H1 (cell line): ENCODE data around the gene SPEF2. TPM values are rescaled to one million over a fixed set of nuclear protein-coding genes. Genes with fewer than 3 reads are reported as not detected.

Experiments
- CTCF ChIA-PET: fragments of 300-600 bp; sonication (Branson Sonifier 250); formaldehyde crosslinking; loops from one replicate; lab custom pipeline; 2021; ENCODE audit not compliant: partially characterized antibody; lab: Charles Lee
- POLR2A ChIA-PET: fragments of 300-600 bp; sonication (Branson Sonifier 250); formaldehyde crosslinking; loops from one replicate; lab custom pipeline; 2021; ENCODE audit warnings: inconsistent platforms; ENCODE audit not compliant: partially characterized antibody; lab: Charles Lee
- DNase-seq, 2 experiments: peaks; one replicate each; pipeline versions ENCODE4 v3.0.0 to v3.0.0-alpha.2; 2010 to 2022; ENCODE audit warnings: low spot score in 2 of 2, low read depth in 1 of 2, mixed read lengths in 1 of 2
- FAIRE-seq: peaks from 2 replicates; lab custom pipeline; 2011; peaks lifted over from hg19 to GRCh38; lab: Jason Lieb, UNC
- H2AFZ ChIP-seq: 2 replicates; pipeline ENCODE4 v1.8.1; 2012; ENCODE audit warnings: low read length, inconsistent platforms
- H2AK5ac ChIP-seq: 2 replicates; pipeline ENCODE4 v1.6.1; 2013; ENCODE audit warnings: low read depth, low read length
- H2BK120ac ChIP-seq: replicated peaks from 2 replicates; pipeline ENCODE3; 2013; ENCODE audit warnings: low read depth, low read length, inconsistent platforms
- H2BK12ac ChIP-seq: 2 replicates; pipeline ENCODE4 v1.6.1; 2013; ENCODE audit warnings: low read depth, low read length
- H2BK15ac ChIP-seq: 2 replicates; pipeline ENCODE4 v1.6.1; 2013; ENCODE audit warnings: low read length
- H2BK20ac ChIP-seq: 2 replicates; pipeline ENCODE4 v1.6.1; 2013; ENCODE audit warnings: low read length
- H2BK5ac ChIP-seq: 2 replicates; pipeline ENCODE4 v1.6.1; 2013; ENCODE audit warnings: low read depth, low read length
- H3K14ac ChIP-seq: 2 replicates; pipeline ENCODE4 v1.6.1; 2013; ENCODE audit warnings: inconsistent platforms; ENCODE audit not compliant: insufficient read length
- H3K18ac ChIP-seq: 2 replicates; pipeline ENCODE4 v1.6.1; 2013; ENCODE audit warnings: low read length; ENCODE audit errors: extremely low read depth
- H3K23ac ChIP-seq: 2 replicates; pipeline ENCODE4 v1.6.1; 2013; ENCODE audit warnings: inconsistent platforms; ENCODE audit not compliant: insufficient read length
- H3K23me2 ChIP-seq: 2 replicates; pipeline ENCODE4 v1.6.1; 2013; ENCODE audit warnings: low read depth, low read length
- H3K27ac ChIP-seq: 2 replicates; pipeline ENCODE4 v1.6.1; 2011; ENCODE audit warnings: low read depth, low read length, inconsistent platforms
- H3K27me3 ChIP-seq, 4 experiments: replicated peaks in 1 of 4; 1 replicate in 1 of 4; 2 replicates in 3 of 4; pipeline versions ENCODE4 v1.6.1 to v1.8.1; 2011 to 2013; ENCODE audit warnings: low read length in 3 of 4, mild to moderate bottlenecking in 3 of 4, inconsistent platforms in 2 of 4, mixed read lengths in 2 of 4, moderate library complexity in 1 of 4; ENCODE audit not compliant: control insufficient read depth in 3 of 4, insufficient read depth in 3 of 4; ENCODE audit errors: extremely low read depth in 1 of 4
- H3K36me3 ChIP-seq, 4 experiments: 2 replicates each; pipeline versions ENCODE4 v1.6.1 to v1.8.1; 2011 to 2013; ENCODE audit warnings: mild to moderate bottlenecking in 4 of 4, low read length in 3 of 4, moderate library complexity in 2 of 4, control low read depth in 1 of 4, inconsistent platforms in 1 of 4; ENCODE audit not compliant: insufficient read depth in 4 of 4, control insufficient read depth in 2 of 4
- H3K4ac ChIP-seq: replicated peaks from 2 replicates; pipeline ENCODE3; 2013; ENCODE audit warnings: low read length, low read depth, mixed read lengths, inconsistent platforms; ENCODE audit not compliant: insufficient read length
- H3K4me1 ChIP-seq, 4 experiments: replicated peaks in 1 of 4; 1 replicate in 1 of 4; 2 replicates in 3 of 4; pipeline versions ENCODE4 v1.6.1 to v1.8.1; 2011 to 2013; ENCODE audit warnings: low read length in 3 of 4, inconsistent platforms in 2 of 4, mixed read lengths in 1 of 4; ENCODE audit not compliant: insufficient read depth in 4 of 4, control insufficient read depth in 3 of 4
- H3K4me2 ChIP-seq, 2 experiments: 2 replicates each; pipeline versions ENCODE4 v1.6.1 to v1.8.1; 2011 to 2013; ENCODE audit warnings: low read depth in 2 of 2, low read length in 2 of 2, control low read depth in 1 of 2, inconsistent platforms in 1 of 2, mild to moderate bottlenecking in 1 of 2; ENCODE audit not compliant: insufficient read depth in 1 of 2
- H3K4me3 ChIP-seq, 4 experiments: fragments of 200-600, 300-600 bp in 1 of 4; sonication (generic), shearing (Covaris generic), sonication (Bioruptor Twin) in 1 of 4; 2 replicates each; pipeline versions ENCODE4 v1.5.1 to v1.8.1; 2011 to 2016; ENCODE audit warnings: low read length in 4 of 4, low read depth in 3 of 4, control low read depth in 2 of 4, inconsistent platforms in 2 of 4, mild to moderate bottlenecking in 2 of 4, mixed read lengths in 1 of 4, moderate library complexity in 1 of 4; ENCODE audit not compliant: insufficient read depth in 2 of 4; ENCODE audit errors: extremely low read depth in 1 of 4
- H3K56ac ChIP-seq: replicated peaks from 2 replicates; pipeline ENCODE3; 2013; ENCODE audit warnings: low read depth, mild to moderate bottlenecking, mixed read lengths, low read length, inconsistent platforms; ENCODE audit not compliant: insufficient read length
- H3K79me1 ChIP-seq: 2 replicates; pipeline ENCODE4 v1.6.1; 2013; ENCODE audit warnings: low read depth, low read length, control low read depth
- H3K79me2 ChIP-seq, 2 experiments: 2 replicates each; pipeline versions ENCODE4 v1.6.1 to v1.8.1; 2012 to 2013; ENCODE audit warnings: low read length in 2 of 2, mild to moderate bottlenecking in 2 of 2, inconsistent platforms in 1 of 2; ENCODE audit not compliant: insufficient read depth in 2 of 2, control insufficient read depth in 1 of 2
- H3K9ac ChIP-seq, 4 experiments: replicated peaks in 1 of 4; 1 replicate in 1 of 4; 2 replicates in 3 of 4; pipeline versions ENCODE4 v1.6.1 to v1.8.1; 2011 to 2013; ENCODE audit warnings: low read depth in 3 of 4, low read length in 3 of 4, control low read depth in 2 of 4, mild to moderate bottlenecking in 2 of 4, moderate library complexity in 2 of 4, inconsistent platforms in 1 of 4; ENCODE audit errors: extremely low read depth in 1 of 4
- H3K9me3 ChIP-seq, 2 experiments: 2 replicates each; pipeline versions ENCODE4 v1.6.1 to v1.8.1; 2012 to 2013; ENCODE audit warnings: mild to moderate bottlenecking in 2 of 2, moderate library complexity in 2 of 2, control low read depth in 1 of 2, inconsistent platforms in 1 of 2, low read depth in 1 of 2, low read length in 1 of 2, mixed read lengths in 1 of 2; ENCODE audit not compliant: insufficient read depth in 2 of 2
- H4K20me1 ChIP-seq, 2 experiments: replicated peaks in 1 of 2; 2 replicates each; pipeline versions ENCODE3 to v1.8.1; 2011 to 2013; ENCODE audit warnings: inconsistent platforms in 2 of 2, low read length in 2 of 2, mild to moderate bottlenecking in 1 of 2; ENCODE audit not compliant: insufficient read depth in 2 of 2, control insufficient read depth in 1 of 2
- H4K5ac ChIP-seq: 2 replicates; pipeline ENCODE4 v1.6.1; 2013; ENCODE audit warnings: low read length, low read depth, mixed read lengths, inconsistent platforms; ENCODE audit not compliant: insufficient read length
- H4K8ac ChIP-seq: 2 replicates; pipeline ENCODE4 v1.8.0; 2013; ENCODE audit warnings: mild to moderate bottlenecking, moderate library complexity, low read length, inconsistent platforms; ENCODE audit not compliant: insufficient read depth; ENCODE audit errors: extremely low read depth
- H4K91ac ChIP-seq: replicated peaks from 2 replicates; pipeline ENCODE3; 2013; ENCODE audit warnings: low read length, mixed read lengths, inconsistent platforms; ENCODE audit not compliant: insufficient read length
- ATF2 ChIP-seq: IDR thresholded peaks from 2 replicates; pipeline ENCODE4 v1.6.1; 2012; ENCODE audit warnings: low read length, inconsistent platforms
- ATF3 ChIP-seq: IDR thresholded peaks from 2 replicates; pipeline ENCODE4 v1.6.1; 2011; ENCODE audit warnings: low read depth, mild to moderate bottlenecking, low read length; ENCODE audit not compliant: insufficient read depth
- GABPA ChIP-seq: IDR thresholded peaks from 2 replicates; pipeline ENCODE4 v1.6.1; 2011; ENCODE audit warnings: mild to moderate bottlenecking, low read length, moderate library complexity, borderline replicate concordance; ENCODE audit not compliant: insufficient read depth
- GTF2F1 ChIP-seq: IDR thresholded peaks from 2 replicates; pipeline ENCODE4 v1.6.1; 2012; ENCODE audit warnings: low read depth, low read length, improper control_type of control experiment, borderline replicate concordance
- RNF2 ChIP-seq: fragments of 200-900, 300-1000 bp; sonication (generic); IDR thresholded peaks from 2 replicates; pipeline ENCODE4 v1.7.1; 2016; ENCODE audit warnings: borderline replicate concordance, low read depth, mild to moderate bottlenecking, antibody characterized with exemption, low read length; ENCODE audit not compliant: poor library complexity, severe bottlenecking; ENCODE audit errors: missing control alignments
- ZNF274 ChIP-seq: IDR thresholded peaks from 2 replicates; pipeline ENCODE4 v1.7.0; 2012; ENCODE audit warnings: low read length, borderline replicate concordance; ENCODE audit errors: extremely low read depth
- WGBS, 2 experiments: shearing (Covaris generic) in 1 of 2; methylation state at CpG; one replicate each; pipeline versions ENCODE4 v1.1.6 to v1.1.7; 2013 to 2015; ENCODE audit warnings: low lambda C conversion rate in 2 of 2, mixed read lengths in 2 of 2, inconsistent platforms in 1 of 2, low coverage in 1 of 2, missing lambda C conversion rate in 1 of 2; ENCODE audit not compliant: insufficient replicate concordance in 2 of 2, insufficient coverage in 1 of 2, insufficient read length in 1 of 2; ENCODE audit errors: extremely low coverage in 1 of 2, missing lambda C conversion rate in 1 of 2; 5-methylcytosine and 5-hydroxymethylcytosine counted together
- polyA plus RNA-seq, 7 experiments: library from polyadenylated mRNA; depleted of rRNA in 3 of 7; stranded (reverse) in 5 of 7; unstranded in 2 of 7; fragments of >200 nt in 5 of 7; fragments of 200-250 nt in 2 of 7; gene quantifications; 1 replicate in 5 of 7; 2 replicates in 1 of 7; 4 replicates in 1 of 7; pipeline versions ENCODE4 v1.2.1 to v1.2.3, GENCODE V29; 2011 to 2013; ENCODE audit warnings: missing spikeins in 2 of 7, mixed read lengths in 2 of 7
- total RNA-seq: library from RNA; stranded (reverse); fragmentation: NEBNext Ultra II Directional; extraction: Animal tissue kit (Norgen Biotek cat#: 25700); gene quantifications from 2 replicates; pipeline ENCODE4 v1.2.1, GENCODE V29; 2021

The SPEF2 gene
- total and polyA plus RNA-seq, 2 of the 8 experiments (the other 6 are each of a cell fraction or from before 2014, with no cell fraction given): 0.14 to 0.73 TPM

GRCh38 chr5:35622974-35623373 lies 5.3 kb downstream of the SPEF2 start:
- H4K20me1 ChIP-seq: no peaks in the 10 kb centered on the region
- H3K36me3 ChIP-seq: no peaks in the 10 kb centered on the region; a peak in 1 of 8 replicates
- TF ChIP-seq GTF2F1 (no peak), GABPA (no peak), ATF2 (no peak), ZNF274 (no peak), RNF2 (no peak), ATF3 (no peak)
- no peak overlapping the region for H3K27ac ChIP-seq
- FAIRE-seq (no peak), DNase-seq (no peak)
- no peak overlapping the region for H4K8ac ChIP-seq
- H2BK20ac ChIP-seq: no peak overlapping the region
- no peak overlapping the region for H3K18ac ChIP-seq
- no peak overlapping the region for H3K56ac ChIP-seq
- CTCF ChIA-PET: no interaction called here
- H3K23me2 ChIP-seq: peaks cover 2% of the 10 kb centered on the region; the same call in 1 of the 2 replicates
- no peak overlapping the region for H3K4ac ChIP-seq
- peaks cover 0 to 3% (median 0%) of the 10 kb centered on the region in 4 experiments; a peak in 1 of 7 replicates for H3K4me1 ChIP-seq
- H3K27me3 ChIP-seq: peaks cover 2 to 13% (median 11%) of the 10 kb centered on the region in 4 experiments
- H2BK15ac ChIP-seq: no peak overlapping the region
- no peak overlapping the region for H3K14ac ChIP-seq
- no peaks in the 10 kb centered on the region for H3K79me1 ChIP-seq
- H4K91ac ChIP-seq: no peak overlapping the region
- H3K9ac ChIP-seq: no peak overlapping the region
- no peaks in the 10 kb centered on the region for H3K9me3 ChIP-seq
- H3K4me3 ChIP-seq: no peak overlapping the region
- H2BK5ac ChIP-seq: no peak overlapping the region
- H3K23ac ChIP-seq: no peak overlapping the region
- no peak overlapping the region for H2BK12ac ChIP-seq
- H3K79me2 ChIP-seq: no peaks in the 10 kb centered on the region
- no peak overlapping the region for H2BK120ac ChIP-seq
- no peak overlapping the region for H2AK5ac ChIP-seq
- no peak overlapping the region for H3K4me2 ChIP-seq
- POLR2A ChIA-PET: no interaction called here
- no peak overlapping the region for H2AFZ ChIP-seq
- no peak overlapping the region for H4K5ac ChIP-seq
- WGBS, 2 experiments: 79% methylated on average over 3 of the region's 3 CpGs; no CpG with 5 or more reads in 1 of the 2 experiments
